Naive thymus-derived CD4-positive, alpha-beta T cell (primary cell): ENCODE data around the gene KRTAP4-1. TPM values are rescaled to one million over a fixed set of nuclear protein-coding genes. Genes with fewer than 3 reads are reported as not detected.
"Not testable (repeated sequence)": the region's sequence is repeated elsewhere in the genome, so short reads cannot be mapped to it uniquely, and the experiment has no call there.

ENCODE experiments used
- ATAC-seq: fragments of 150-1000 bp; cut with Tn5 transposase; 2 replicates; pipeline ENCODE4 v1.10.0; 2021; ENCODE audit warnings: mild to moderate bottlenecking, moderate library complexity
- CTCF ChIA-PET: fragments of 350-600 bp; sonication (Branson Sonifier 250); formaldehyde crosslinking; loops from one replicate; lab custom pipeline; 2021; ENCODE audit warnings: antibody characterized with exemption; lab: Charles Lee
- POLR2A ChIA-PET: fragments of 350-600 bp; sonication (Branson Sonifier 250); formaldehyde crosslinking; loops from one replicate; lab custom pipeline; 2021; ENCODE audit warnings: antibody characterized with exemption, inconsistent platforms; lab: Charles Lee
- DNase-seq, 9 donors: peaks; one replicate each; pipeline versions ENCODE4 v3.0.0 to v3.0.0-alpha.2; 2020 to 2022; ENCODE audit warnings: mixed read lengths in 1 of 9
- H3K27ac ChIP-seq: one replicate; pipeline ENCODE4 v1.7.0; 2013; ENCODE audit warnings: mild to moderate bottlenecking, low read depth, low read length, moderate library complexity
- H3K27me3 ChIP-seq, 2 donors: one replicate each; pipeline ENCODE4 v1.7.0; 2013; ENCODE audit warnings: low read length in 2 of 2, mild to moderate bottlenecking in 2 of 2, moderate library complexity in 2 of 2; ENCODE audit not compliant: control insufficient read depth in 2 of 2, insufficient read depth in 2 of 2
- H3K36me3 ChIP-seq, 3 experiments: 1 replicate in 2 of 3; 2 replicates in 1 of 3; pipeline ENCODE4 v1.7.0; 2013; ENCODE audit warnings: low read length in 3 of 3, mild to moderate bottlenecking in 3 of 3, moderate library complexity in 1 of 3; ENCODE audit not compliant: insufficient read depth in 3 of 3, control insufficient read depth in 2 of 3
- H3K4me1 ChIP-seq, 2 donors: one replicate each; pipeline ENCODE4 v1.7.0; 2013; ENCODE audit warnings: low read length in 2 of 2, mild to moderate bottlenecking in 2 of 2, moderate library complexity in 1 of 2; ENCODE audit not compliant: control insufficient read depth in 2 of 2, insufficient read depth in 2 of 2
- H3K4me3 ChIP-seq: 2 replicates; pipeline ENCODE4 v1.7.0; 2013; ENCODE audit warnings: mild to moderate bottlenecking, low read length
- H3K9me3 ChIP-seq, 3 experiments: 1 replicate in 2 of 3; 2 replicates in 1 of 3; pipeline ENCODE4 v1.7.0; 2013; ENCODE audit warnings: low read length in 3 of 3; ENCODE audit not compliant: control insufficient read depth in 2 of 3
- H3K27ac Mint-ChIP-seq, 9 donors: one replicate each; pipeline ENCODE4 v1.8.0; 2020 to 2022; ENCODE audit warnings: mixed read lengths in 9 of 9, mild to moderate bottlenecking in 8 of 9, moderate library complexity in 5 of 9, inconsistent platforms in 2 of 9
- H3K27me3 Mint-ChIP-seq, 5 donors: one replicate each; pipeline ENCODE4 v1.8.0; 2021 to 2022; ENCODE audit warnings: mixed read lengths in 5 of 5, mild to moderate bottlenecking in 1 of 5
- H3K36me3 Mint-ChIP-seq, 5 donors: one replicate each; pipeline ENCODE4 v1.8.0; 2020 to 2022; ENCODE audit warnings: mixed read lengths in 5 of 5, mild to moderate bottlenecking in 3 of 5, inconsistent platforms in 1 of 5
- H3K4me1 Mint-ChIP-seq, 7 donors: one replicate each; pipeline ENCODE4 v1.8.0; 2020 to 2022; ENCODE audit warnings: mixed read lengths in 7 of 7, mild to moderate bottlenecking in 3 of 7, inconsistent platforms in 1 of 7
- H3K4me3 Mint-ChIP-seq, 10 donors: one replicate each; pipeline ENCODE4 v1.8.0; 2020 to 2022; ENCODE audit warnings: mild to moderate bottlenecking in 10 of 10, mixed read lengths in 10 of 10, moderate library complexity in 6 of 10, inconsistent platforms in 2 of 10
- H3K9me3 Mint-ChIP-seq, 11 donors: one replicate each; pipeline ENCODE4 v1.8.0; 2020 to 2022; ENCODE audit warnings: mixed read lengths in 11 of 11, mild to moderate bottlenecking in 4 of 11, inconsistent platforms in 1 of 11, moderate library complexity in 1 of 11
- intact Hi-C, 2 donors: fragments of 100-400 bp; cut with micrococcal nuclease; formaldehyde crosslinking; loops; one replicate each; pipeline ENCODE4 v1.15.1; 2023
- polyA plus RNA-seq, 2 donors: library from polyadenylated mRNA; unstranded; fragments of 300-500 nt; fragmentation: Illumina TruSeq; gene quantifications; one replicate each; pipeline ENCODE4 v1.2.3, GENCODE V29; 2021
- total RNA-seq, 6 experiments: library from RNA in 5 of 6; stranded (reverse) in 5 of 6; gene quantifications; 1 replicate in 5 of 6; 2 replicates in 1 of 6; pipeline ENCODE4 v1.2.3 and lab custom pipeline; 2021 to 2026

KRTAP4-1 gene
- total and polyA plus RNA-seq, 7 experiments from 2014 or later: not detected

GRCh38 chr17:41190328-41190727 lies 5.6 kb upstream of the KRTAP4-1 start:
- ATAC-seq (no peak), DNase-seq (no peak)
- ChIA-PET POLR2A (no interaction called here), CTCF (interaction anchor here (0.7 kb wide), 1 partner anchor 95 kb away, joined by 6 read pairs; no protein-coding TSS in a partner anchor)
- Histone ChIP-seq H3K27me3 (no peaks in the 10 kb centered on the region), H3K4me1 (no peaks in the 10 kb centered on the region), H3K27ac (no peak overlapping the region), H3K9me3 (no peaks in the 10 kb centered on the region), H3K36me3 (no peaks in the 10 kb centered on the region), H3K4me3 (no peak overlapping the region)
- Mint-ChIP-seq H3K36me3 (peaks cover 0 to 3% (median 0%) of the 10 kb centered on the region in 5 donors), H3K27me3 (peaks cover 0 to 17% (median 4%) of the 10 kb centered on the region in 5 donors), H3K9me3 (peaks cover 0 to 3% (median 0%) of the 10 kb centered on the region in 11 donors), H3K4me1 (no peaks in the 10 kb centered on the region), H3K27ac (peak overlapping the region in 1 of 9 donors; percentile 37), H3K4me3 (no peak overlapping the region)
- intact Hi-C loops: no loop called here

GRCh38 chr17:41189837-41190318 lies 5.2 kb upstream of the KRTAP4-1 start, which contains the start of gene KRTAP9-1:
Gene KRTAP9-1, plus strand, starts transcription at chr17:41189887. Its CDS starts 0 bp downstream, at chr17:41189887.
- H3K27ac ChIP-seq, H3K36me3 ChIP-seq, H3K36me3 Mint-ChIP-seq, H3K4me3 ChIP-seq, H3K4me1 ChIP-seq, ATAC-seq, H3K9me3 Mint-ChIP-seq, DNase-seq, H3K9me3 ChIP-seq, POLR2A ChIA-PET, H3K4me1 Mint-ChIP-seq, H3K4me3 Mint-ChIP-seq, H3K27me3 ChIP-seq, intact Hi-C loops: not testable (repeated sequence)
- CTCF ChIA-PET: interaction anchor here (0.7 kb wide), 1 partner anchor 94 kb away, joined by 6 read pairs; no protein-coding TSS in a partner anchor
- H3K27ac Mint-ChIP-seq: peak within 1 kb of the TSS in 1 of 9 donors; percentile 37
- H3K27me3 Mint-ChIP-seq: peaks cover 0 to 17% (median 4%) of the 10 kb centered on the region in 5 donors

- intact Hi-C loops: no loop called here
- POLR2A ChIA-PET: interaction anchor here (1.0 kb wide), 1 partner anchor 8 kb away, joined by 3 read pairs; no protein-coding TSS in a partner anchor
- Histone ChIP-seq H3K9me3 (no peaks in the 10 kb centered on the region), H3K27me3 (no peaks in the 10 kb centered on the region), H3K4me3 (no peak overlapping the region), H3K4me1 (no peaks in the 10 kb centered on the region), H3K36me3 (no peaks in the 10 kb centered on the region), H3K27ac (no peak overlapping the region)
- H3K27me3 Mint-ChIP-seq: peaks cover 0 to 17% (median 4%) of the 10 kb centered on the region in 5 donors
- H3K4me3 Mint-ChIP-seq: no peak overlapping the region
- no peaks in the 10 kb centered on the region for H3K4me1 Mint-ChIP-seq
- H3K36me3 Mint-ChIP-seq: peaks cover 0 to 5% (median 0%) of the 10 kb centered on the region in 5 donors
- H3K9me3 Mint-ChIP-seq: peaks cover 0 to 3% (median 0%) of the 10 kb centered on the region in 11 donors
- CTCF ChIA-PET: no interaction called here
- ATAC-seq (no peak), DNase-seq (no peak)
- H3K27ac Mint-ChIP-seq: no peak overlapping the region
Observed at GRCh38 chr17:41186872-41187271, 2.2 kb upstream of the KRTAP4-1 start.

GRCh38 chr17:41185001-41185400 lies 290 bp upstream of the KRTAP4-1 start:
- ChIA-PET CTCF (no interaction called here), POLR2A (interaction anchor here (0.7 kb wide), 1 partner anchor 13 kb away, joined by 3 read pairs; no protein-coding TSS in a partner anchor)

GRCh38 chr17:41178843-41179616 lies 5.7 kb downstream of the KRTAP4-1 start:
- ATAC-seq (no peak), DNase-seq (no peak)
- Mint-ChIP-seq H3K4me3 (no peak overlapping the region), H3K27ac (peak overlapping the region in 1 of 9 donors; percentile 41), H3K4me1 (peaks cover 0 to 5% (median 0%) of the 10 kb centered on the region in 7 donors), H3K27me3 (peaks cover 0 to 6% (median 0%) of the 10 kb centered on the region in 5 donors), H3K9me3 (no peaks in the 10 kb centered on the region), H3K36me3 (no peaks in the 10 kb centered on the region)
- no peaks in the 10 kb centered on the region for H3K27me3 ChIP-seq
- no peak overlapping the region for H3K4me3 ChIP-seq
- no peaks in the 10 kb centered on the region for H3K9me3 ChIP-seq
- no peaks in the 10 kb centered on the region for H3K4me1 ChIP-seq
- intact Hi-C loops: no loop called here
- H3K27ac ChIP-seq: no peak overlapping the region
- no peaks in the 10 kb centered on the region for H3K36me3 ChIP-seq
- CTCF ChIA-PET: no interaction called here
- POLR2A ChIA-PET: interaction anchor here (0.8 kb wide), 1 partner anchor 8 kb away, joined by 3 read pairs; no protein-coding TSS in a partner anchor

More at GRCh38 chr17:41185001-41185400, 290 bp upstream of the KRTAP4-1 start:
- peaks cover 0 to 5% (median 0%) of the 10 kb centered on the region in 5 donors for H3K36me3 Mint-ChIP-seq
- H3K9me3 Mint-ChIP-seq: peaks cover 0 to 3% (median 0%) of the 10 kb centered on the region in 11 donors
- H3K27me3 Mint-ChIP-seq: peaks cover 0 to 10% (median 4%) of the 10 kb centered on the region in 5 donors
- no peaks in the 10 kb centered on the region for H3K27me3 ChIP-seq
- intact Hi-C loops: no loop called here
- H3K9me3 ChIP-seq: no peaks in the 10 kb centered on the region
- H3K27ac Mint-ChIP-seq: no peak overlapping the region
- DNase-seq (no peak), ATAC-seq (no peak)
- H3K4me1 Mint-ChIP-seq: no peaks in the 10 kb centered on the region
- no peak overlapping the region for H3K27ac ChIP-seq
- H3K4me3 ChIP-seq: no peak overlapping the region
- no peaks in the 10 kb centered on the region for H3K36me3 ChIP-seq
- no peak overlapping the region for H3K4me3 Mint-ChIP-seq
- no peaks in the 10 kb centered on the region for H3K4me1 ChIP-seq

- CTCF ChIA-PET: no interaction called here
- H3K27me3 Mint-ChIP-seq: peaks cover 0 to 9% (median 0%) of the 10 kb centered on the region in 5 donors
- Histone ChIP-seq H3K9me3 (no peaks in the 10 kb centered on the region), H3K4me3 (no peak overlapping the region), H3K27me3 (no peaks in the 10 kb centered on the region), H3K4me1 (no peaks in the 10 kb centered on the region), H3K27ac (no peak overlapping the region), H3K36me3 (no peaks in the 10 kb centered on the region)
- H3K4me3 Mint-ChIP-seq: no peak overlapping the region
- peak overlapping the region in 1 of 9 donors; percentile 46 for H3K27ac Mint-ChIP-seq
- no peaks in the 10 kb centered on the region for H3K9me3 Mint-ChIP-seq
- ATAC-seq (peak; percentile 32), DNase-seq (no peak)
- intact Hi-C loops: no loop called here
- H3K36me3 Mint-ChIP-seq: no peaks in the 10 kb centered on the region
- POLR2A ChIA-PET: interaction anchor here (0.8 kb wide), 1 partner anchor 9 kb away, joined by 3 read pairs; no protein-coding TSS in a partner anchor
- peaks cover 0 to 8% (median 3%) of the 10 kb centered on the region in 7 donors for H3K4me1 Mint-ChIP-seq
Observed at GRCh38 chr17:41178341-41178740, 6.4 kb downstream of the KRTAP4-1 start.
